Type B pancreatic cell (in vitro differentiated cells): ENCODE measurements around the gene AFDN. TPM values are rescaled to one million over a fixed set of nuclear protein-coding genes. Genes with fewer than 3 reads are reported as not detected.

Experiments
- DNase-seq: peaks from one replicate; pipeline ENCODE4 v3.0.0; 2021; ENCODE audit warnings: mixed read lengths; ENCODE audit not compliant: unreplicated experiment; ENCODE audit errors: extremely low spot score
- H3K27ac Mint-ChIP-seq: 2 replicates; pipeline ENCODE4 v1.8.0; 2021; ENCODE audit warnings: mild to moderate bottlenecking, mixed read lengths
- H3K27me3 Mint-ChIP-seq: 2 replicates; pipeline ENCODE4 v1.8.0; 2021; ENCODE audit warnings: mixed read lengths
- H3K36me3 Mint-ChIP-seq: 2 replicates; pipeline ENCODE4 v1.8.0; 2021; ENCODE audit warnings: mixed read lengths
- H3K4me1 Mint-ChIP-seq: one replicate; pipeline ENCODE4 v1.8.0; 2021; ENCODE audit warnings: mixed read lengths; ENCODE audit not compliant: unreplicated experiment
- H3K4me3 Mint-ChIP-seq: 2 replicates; pipeline ENCODE4 v1.8.0; 2021; ENCODE audit warnings: mild to moderate bottlenecking, mixed read lengths
- H3K9me3 Mint-ChIP-seq: 2 replicates; pipeline ENCODE4 v1.8.0; 2021; ENCODE audit warnings: mixed read lengths
- CTCF ChIP-seq: fragments of 200-600 bp; sonication (generic); conservative IDR thresholded peaks from 2 replicates; pipeline ENCODE4 v1.5.0; 2021; ENCODE audit warnings: antibody characterized with exemption, mild to moderate bottlenecking
- total RNA-seq: library from RNA; stranded (reverse); gene quantifications from 2 replicates; pipeline ENCODE4 v1.2.1, GENCODE V29; 2021; ENCODE audit warnings: low replicate concordance

The AFDN gene
- total RNA-seq, 1 donor from 2014 or later = 154 TPM

GRCh38 chr6:167806061-167806700 is 20.5 kb upstream of the AFDN start:
- no peak for TF ChIP-seq CTCF
- H3K4me3 Mint-ChIP-seq = no peak overlapping the region
- no peak overlapping the region for H3K27ac Mint-ChIP-seq
- H3K4me1 Mint-ChIP-seq = peaks cover 6% of the 10 kb centered on the region
- H3K27me3 Mint-ChIP-seq = no peaks in the 10 kb centered on the region
- no peak for DNase-seq
- H3K9me3 Mint-ChIP-seq = no peaks in the 10 kb centered on the region
- H3K36me3 Mint-ChIP-seq = no peaks in the 10 kb centered on the region

GRCh38 chr6:167807200-167807599 is 19.5 kb upstream of the AFDN start:
- no peak for TF ChIP-seq CTCF
- H3K4me3 Mint-ChIP-seq = no peak overlapping the region
- DNase-seq = no peak
- H3K27ac Mint-ChIP-seq = no peak overlapping the region
- no peaks in the 10 kb centered on the region for H3K36me3 Mint-ChIP-seq
- no peaks in the 10 kb centered on the region for H3K9me3 Mint-ChIP-seq
- H3K27me3 Mint-ChIP-seq = no peaks in the 10 kb centered on the region
- peaks cover 15% of the 10 kb centered on the region for H3K4me1 Mint-ChIP-seq

GRCh38 chr6:167807756-167808155 is 19.0 kb upstream of the AFDN start:
- no peak overlapping the region for H3K27ac Mint-ChIP-seq
- no peaks in the 10 kb centered on the region for H3K9me3 Mint-ChIP-seq
- DNase-seq = no peak
- no peaks in the 10 kb centered on the region for H3K27me3 Mint-ChIP-seq
- peaks cover 15% of the 10 kb centered on the region for H3K4me1 Mint-ChIP-seq
- TF ChIP-seq CTCF = no peak
- no peak overlapping the region for H3K4me3 Mint-ChIP-seq
- no peaks in the 10 kb centered on the region for H3K36me3 Mint-ChIP-seq

GRCh38 chr6:167811040-167811439 is 15.7 kb upstream of the AFDN start:
- Mint-ChIP-seq H3K9me3 (no peaks in the 10 kb centered on the region), H3K27me3 (no peaks in the 10 kb centered on the region), H3K4me1 (peaks cover 9% of the 10 kb centered on the region), H3K4me3 (no peak overlapping the region), H3K36me3 (no peaks in the 10 kb centered on the region), H3K27ac (no peak overlapping the region)
- no peak for DNase-seq
- no peak for TF ChIP-seq CTCF

GRCh38 chr6:167811442-167812087 is 15.1 kb upstream of the AFDN start:
- Mint-ChIP-seq H3K4me1 (peaks cover 9% of the 10 kb centered on the region), H3K27ac (no peak overlapping the region), H3K27me3 (no peaks in the 10 kb centered on the region), H3K9me3 (no peaks in the 10 kb centered on the region), H3K4me3 (no peak overlapping the region), H3K36me3 (no peaks in the 10 kb centered on the region)
- TF ChIP-seq CTCF = no peak
- no peak for DNase-seq
